Stimulated activated naive B cell treated with anti-CD40 and anti-IgM and Interleukin-4, amounts not matched to agents 10 μg/mL and 1 μg/mL and 100 μg/mL, for 72 hours (primary cell): ENCODE data around the gene UTRN.

ENCODE experiments used
- ATAC-seq, 2 donors: fragments of 150-1000 bp; cut with Tn5 transposase; replicated peaks; 2 replicates each; pipeline ENCODE4 v1.10.0; 2021; ENCODE audit warnings: moderate library complexity in 1 of 2
- DNase-seq: peaks from one replicate; pipeline ENCODE4 v3.0.0; 2021
- H3K27ac Mint-ChIP-seq: one replicate; pipeline ENCODE4 v1.8.0; 2022; ENCODE audit warnings: mild to moderate bottlenecking, mixed read lengths
- H3K27me3 Mint-ChIP-seq, 2 donors: one replicate each; pipeline ENCODE4 v1.8.0; 2022; ENCODE audit warnings: mixed read lengths in 2 of 2
- H3K36me3 Mint-ChIP-seq, 2 donors: one replicate each; pipeline ENCODE4 v1.8.0; 2022; ENCODE audit warnings: mixed read lengths in 2 of 2, mild to moderate bottlenecking in 1 of 2
- H3K4me1 Mint-ChIP-seq, 2 donors: one replicate each; pipeline ENCODE4 v1.8.0; 2022; ENCODE audit warnings: mixed read lengths in 2 of 2, mild to moderate bottlenecking in 1 of 2
- H3K4me3 Mint-ChIP-seq, 2 donors: one replicate each; pipeline ENCODE4 v1.8.0; 2022; ENCODE audit warnings: mild to moderate bottlenecking in 2 of 2, mixed read lengths in 2 of 2, moderate library complexity in 1 of 2
- H3K9me3 Mint-ChIP-seq, 2 donors: one replicate each; pipeline ENCODE4 v1.8.0; 2022; ENCODE audit warnings: mixed read lengths in 2 of 2, mild to moderate bottlenecking in 1 of 2

Gene UTRN

GRCh38 chr6:144330017-144330987, 45.2 kb downstream of the UTRN start:
- ATAC-seq, result no peak
- H3K27me3 Mint-ChIP-seq, result no peaks in the 10 kb centered on the region
- peak overlapping the region; percentile 59 for H3K27ac Mint-ChIP-seq
- H3K4me1 Mint-ChIP-seq, result peaks cover 14 to 24% of the 10 kb centered on the region in 2 donors
- no peak for DNase-seq
- no peak overlapping the region for H3K4me3 Mint-ChIP-seq
- H3K9me3 Mint-ChIP-seq, result no peaks in the 10 kb centered on the region
- H3K36me3 Mint-ChIP-seq, result no peaks in the 10 kb centered on the region

DNA sequence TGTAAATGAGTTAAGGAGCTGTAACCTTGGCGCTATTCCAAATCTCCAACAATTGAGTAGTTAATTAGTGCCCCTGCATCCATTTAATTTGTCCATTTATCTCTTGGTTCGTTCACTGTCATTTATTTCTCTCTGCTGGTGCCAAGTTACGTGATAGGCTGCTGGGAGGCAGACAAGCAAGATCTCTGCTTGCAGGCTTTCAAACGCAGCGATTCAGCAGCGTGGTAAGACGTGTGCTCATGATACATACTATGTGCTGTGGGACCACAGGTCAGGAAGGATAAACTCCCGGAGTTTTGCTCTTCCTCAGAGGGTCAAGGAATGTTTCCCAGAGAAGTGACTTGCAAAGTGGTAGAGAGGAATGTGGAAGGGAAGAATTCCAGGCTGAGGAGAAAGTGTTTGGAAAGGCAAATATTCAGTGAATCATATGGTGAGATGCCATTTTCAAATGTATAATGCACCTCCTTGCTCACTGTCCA, 46.4 kb downstream of the UTRN start:
- DNase-seq (no peak), ATAC-seq (no peak)
- H3K4me1 Mint-ChIP-seq, result peaks cover 23 to 34% of the 10 kb centered on the region in 2 donors
- H3K27ac Mint-ChIP-seq, result no peak overlapping the region
- H3K9me3 Mint-ChIP-seq, result no peaks in the 10 kb centered on the region
- H3K27me3 Mint-ChIP-seq, result no peaks in the 10 kb centered on the region
- no peaks in the 10 kb centered on the region for H3K36me3 Mint-ChIP-seq
- no peak overlapping the region for H3K4me3 Mint-ChIP-seq

- no peaks in the 10 kb centered on the region for H3K27me3 Mint-ChIP-seq
- H3K27ac Mint-ChIP-seq, result no peak overlapping the region
- no peak overlapping the region for H3K4me3 Mint-ChIP-seq
- H3K4me1 Mint-ChIP-seq, result peaks cover 29 to 39% of the 10 kb centered on the region in 2 donors
- DNase-seq (no peak), ATAC-seq (no peak)
- no peaks in the 10 kb centered on the region for H3K9me3 Mint-ChIP-seq
- no peaks in the 10 kb centered on the region for H3K36me3 Mint-ChIP-seq
These were observed 47.0 kb downstream of the UTRN start for GRCh38 chr6:144332177-144332576.

DNA sequence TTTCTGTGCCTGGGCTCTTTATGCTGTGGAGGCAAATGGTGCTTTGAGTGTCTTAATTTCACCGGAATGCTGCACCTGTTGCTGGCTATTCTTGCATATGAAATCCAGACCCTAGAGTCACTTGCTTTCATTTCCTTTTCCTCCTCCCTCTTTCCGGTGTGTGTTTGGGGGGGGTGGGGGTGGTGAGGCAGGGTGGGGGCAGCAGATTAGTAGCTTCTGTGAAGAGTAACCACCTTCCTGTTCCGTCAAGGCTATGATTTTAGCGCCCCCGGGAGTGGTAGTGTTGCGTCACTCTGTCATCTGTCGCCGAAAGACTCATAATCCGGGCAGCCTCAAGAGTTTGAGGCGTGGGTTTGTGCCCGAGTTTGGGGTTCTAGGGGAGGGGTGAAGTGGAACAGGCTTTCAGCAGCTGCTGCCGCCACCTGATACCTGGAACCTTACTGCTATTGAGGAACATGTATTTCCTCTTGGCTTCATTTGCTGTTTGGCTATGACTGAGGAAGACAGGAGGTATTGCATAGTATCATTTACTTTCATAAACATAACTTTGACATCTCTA, 49.1 kb downstream of the UTRN start:
- ATAC-seq (peak; percentile 59 to 68), DNase-seq (peak; percentile 57)
- H3K9me3 Mint-ChIP-seq, result no peaks in the 10 kb centered on the region
- no peak overlapping the region for H3K27ac Mint-ChIP-seq
- no peaks in the 10 kb centered on the region for H3K36me3 Mint-ChIP-seq
- H3K4me3 Mint-ChIP-seq, result peak overlapping the region; percentile 70 to 72
- peaks cover 40 to 57% of the 10 kb centered on the region in 2 donors for H3K4me1 Mint-ChIP-seq
- no peaks in the 10 kb centered on the region for H3K27me3 Mint-ChIP-seq
